Measurements from ENCODE around the gene DIAPH2. TPM values are rescaled to one million over a fixed set of nuclear protein-coding genes. Genes with fewer than 3 reads are reported as not detected.

The DIAPH2 gene
- total and polyA plus RNA-seq, 2 experiments from 2014 or later = 16.2 to 56.6 TPM

DNA sequence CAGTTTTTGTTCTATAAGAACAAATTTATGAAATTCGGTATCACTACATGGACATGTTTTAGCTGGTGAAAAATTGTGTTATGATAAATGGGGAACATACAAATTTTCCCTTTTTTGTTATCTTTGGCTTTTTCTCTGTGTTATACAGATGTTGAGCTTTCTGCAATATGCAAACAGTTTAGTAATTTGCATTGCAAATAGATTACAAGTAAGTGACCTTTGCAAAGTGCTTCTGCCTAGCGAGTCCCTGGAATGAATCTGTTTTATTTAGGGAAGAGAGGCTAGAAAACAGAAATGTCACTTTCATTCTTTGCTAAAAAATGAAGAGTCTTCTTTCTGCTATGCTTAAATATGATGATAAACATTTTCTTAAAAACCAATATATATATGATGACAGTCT, 660.1 kb downstream of the DIAPH2 start (continued):
- TF ChIP-seq, protein P1, sequence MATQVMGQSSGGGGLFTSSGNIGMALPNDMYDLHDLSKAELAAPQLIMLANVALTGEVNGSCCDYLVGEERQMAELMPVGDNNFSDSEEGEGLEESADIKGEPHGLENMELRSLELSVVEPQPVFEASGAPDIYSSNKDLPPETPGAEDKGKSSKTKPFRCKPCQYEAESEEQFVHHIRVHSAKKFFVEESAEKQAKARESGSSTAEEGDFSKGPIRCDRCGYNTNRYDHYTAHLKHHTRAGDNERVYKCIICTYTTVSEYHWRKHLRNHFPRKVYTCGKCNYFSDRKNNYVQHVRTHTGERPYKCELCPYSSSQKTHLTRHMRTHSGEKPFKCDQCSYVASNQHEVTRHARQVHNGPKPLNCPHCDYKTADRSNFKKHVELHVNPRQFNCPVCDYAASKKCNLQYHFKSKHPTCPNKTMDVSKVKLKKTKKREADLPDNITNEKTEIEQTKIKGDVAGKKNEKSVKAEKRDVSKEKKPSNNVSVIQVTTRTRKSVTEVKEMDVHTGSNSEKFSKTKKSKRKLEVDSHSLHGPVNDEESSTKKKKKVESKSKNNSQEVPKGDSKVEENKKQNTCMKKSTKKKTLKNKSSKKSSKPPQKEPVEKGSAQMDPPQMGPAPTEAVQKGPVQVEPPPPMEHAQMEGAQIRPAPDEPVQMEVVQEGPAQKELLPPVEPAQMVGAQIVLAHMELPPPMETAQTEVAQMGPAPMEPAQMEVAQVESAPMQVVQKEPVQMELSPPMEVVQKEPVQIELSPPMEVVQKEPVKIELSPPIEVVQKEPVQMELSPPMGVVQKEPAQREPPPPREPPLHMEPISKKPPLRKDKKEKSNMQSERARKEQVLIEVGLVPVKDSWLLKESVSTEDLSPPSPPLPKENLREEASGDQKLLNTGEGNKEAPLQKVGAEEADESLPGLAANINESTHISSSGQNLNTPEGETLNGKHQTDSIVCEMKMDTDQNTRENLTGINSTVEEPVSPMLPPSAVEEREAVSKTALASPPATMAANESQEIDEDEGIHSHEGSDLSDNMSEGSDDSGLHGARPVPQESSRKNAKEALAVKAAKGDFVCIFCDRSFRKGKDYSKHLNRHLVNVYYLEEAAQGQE (IDR thresholded peaks at IDR 0.05; ENCODE audit: unreplicated experiment) = no peak

DNA sequence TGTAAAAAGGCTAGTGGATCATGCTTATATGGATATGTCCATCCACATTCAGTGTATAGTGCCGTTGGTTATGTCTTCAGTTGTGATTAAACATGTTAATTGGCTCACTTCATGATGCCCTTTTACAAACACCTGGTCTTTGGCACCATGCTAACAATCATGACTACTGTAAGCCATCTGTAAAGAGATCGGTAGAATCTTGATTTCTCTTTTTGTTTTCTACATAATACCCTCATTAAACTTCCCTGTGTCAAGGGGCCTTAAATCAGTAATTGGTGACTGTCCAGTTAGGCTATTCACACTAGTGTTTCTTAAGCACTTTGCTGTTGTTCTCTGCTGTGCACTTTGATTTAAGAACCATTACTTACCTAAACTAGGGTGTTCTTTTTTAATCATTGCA, 674.3 kb downstream of the DIAPH2 start:
- Mint-ChIP-seq H3K9me3 (no peaks in the 10 kb centered on the region; the same call in 2 of the 3 replicates), H3K27ac (no peak overlapping the region), H3K27me3 (ENCODE audit: insufficient read depth, low read depth, poor library complexity) (no peaks in the 10 kb centered on the region), H3K36me3 (ENCODE audit: low read depth) (peaks cover 3% of the 10 kb centered on the region; the same call in 1 of the 3 replicates), H3K4me1 (peaks cover 10% of the 10 kb centered on the region; the same call in 2 of the 3 replicates), H3K4me3 (no peak overlapping the region)
- Histone ChIP-seq H3K27ac (ENCODE audit: low read depth) (no peak overlapping the region; the same call in 1 of the 2 replicates), H3K9me2 (ENCODE audit: insufficient read depth) (no peaks in the 10 kb centered on the region), H3K4me3 (no peak overlapping the region), H3F3A (replicated peaks; ENCODE audit: low read depth) (no peaks in the 10 kb centered on the region), H3K27me3 (ENCODE audit: insufficient read depth) (no peaks in the 10 kb centered on the region), H3K4me1 (ENCODE audit: insufficient read depth) (no peaks in the 10 kb centered on the region; the same call in 1 of the 2 replicates), H4K20me1 (replicated peaks; ENCODE audit: insufficient read depth) (no peaks in the 10 kb centered on the region), H2AFZ (no peak overlapping the region), H3K36me3 (ENCODE audit: insufficient read depth) (no peaks in the 10 kb centered on the region), H3K4me2 (no peak overlapping the region), H3K79me2 (replicated peaks; ENCODE audit: insufficient read depth) (peaks cover 11% of the 10 kb centered on the region; the same call in 1 of the 2 replicates)
- ATAC-seq = no peak
- TF ChIP-seq STAT1 (IDR thresholded peaks at IDR 0.05; ENCODE audit: unreplicated experiment) (no peak), POLR2AphosphoS5 (IDR thresholded peaks at IDR 0.05; ENCODE audit: low read depth) (no peak)
- TF ChIP-seq, protein P1 (IDR thresholded peaks at IDR 0.05; ENCODE audit: unreplicated experiment) = no peak
- TF ChIP-seq, protein P2, sequence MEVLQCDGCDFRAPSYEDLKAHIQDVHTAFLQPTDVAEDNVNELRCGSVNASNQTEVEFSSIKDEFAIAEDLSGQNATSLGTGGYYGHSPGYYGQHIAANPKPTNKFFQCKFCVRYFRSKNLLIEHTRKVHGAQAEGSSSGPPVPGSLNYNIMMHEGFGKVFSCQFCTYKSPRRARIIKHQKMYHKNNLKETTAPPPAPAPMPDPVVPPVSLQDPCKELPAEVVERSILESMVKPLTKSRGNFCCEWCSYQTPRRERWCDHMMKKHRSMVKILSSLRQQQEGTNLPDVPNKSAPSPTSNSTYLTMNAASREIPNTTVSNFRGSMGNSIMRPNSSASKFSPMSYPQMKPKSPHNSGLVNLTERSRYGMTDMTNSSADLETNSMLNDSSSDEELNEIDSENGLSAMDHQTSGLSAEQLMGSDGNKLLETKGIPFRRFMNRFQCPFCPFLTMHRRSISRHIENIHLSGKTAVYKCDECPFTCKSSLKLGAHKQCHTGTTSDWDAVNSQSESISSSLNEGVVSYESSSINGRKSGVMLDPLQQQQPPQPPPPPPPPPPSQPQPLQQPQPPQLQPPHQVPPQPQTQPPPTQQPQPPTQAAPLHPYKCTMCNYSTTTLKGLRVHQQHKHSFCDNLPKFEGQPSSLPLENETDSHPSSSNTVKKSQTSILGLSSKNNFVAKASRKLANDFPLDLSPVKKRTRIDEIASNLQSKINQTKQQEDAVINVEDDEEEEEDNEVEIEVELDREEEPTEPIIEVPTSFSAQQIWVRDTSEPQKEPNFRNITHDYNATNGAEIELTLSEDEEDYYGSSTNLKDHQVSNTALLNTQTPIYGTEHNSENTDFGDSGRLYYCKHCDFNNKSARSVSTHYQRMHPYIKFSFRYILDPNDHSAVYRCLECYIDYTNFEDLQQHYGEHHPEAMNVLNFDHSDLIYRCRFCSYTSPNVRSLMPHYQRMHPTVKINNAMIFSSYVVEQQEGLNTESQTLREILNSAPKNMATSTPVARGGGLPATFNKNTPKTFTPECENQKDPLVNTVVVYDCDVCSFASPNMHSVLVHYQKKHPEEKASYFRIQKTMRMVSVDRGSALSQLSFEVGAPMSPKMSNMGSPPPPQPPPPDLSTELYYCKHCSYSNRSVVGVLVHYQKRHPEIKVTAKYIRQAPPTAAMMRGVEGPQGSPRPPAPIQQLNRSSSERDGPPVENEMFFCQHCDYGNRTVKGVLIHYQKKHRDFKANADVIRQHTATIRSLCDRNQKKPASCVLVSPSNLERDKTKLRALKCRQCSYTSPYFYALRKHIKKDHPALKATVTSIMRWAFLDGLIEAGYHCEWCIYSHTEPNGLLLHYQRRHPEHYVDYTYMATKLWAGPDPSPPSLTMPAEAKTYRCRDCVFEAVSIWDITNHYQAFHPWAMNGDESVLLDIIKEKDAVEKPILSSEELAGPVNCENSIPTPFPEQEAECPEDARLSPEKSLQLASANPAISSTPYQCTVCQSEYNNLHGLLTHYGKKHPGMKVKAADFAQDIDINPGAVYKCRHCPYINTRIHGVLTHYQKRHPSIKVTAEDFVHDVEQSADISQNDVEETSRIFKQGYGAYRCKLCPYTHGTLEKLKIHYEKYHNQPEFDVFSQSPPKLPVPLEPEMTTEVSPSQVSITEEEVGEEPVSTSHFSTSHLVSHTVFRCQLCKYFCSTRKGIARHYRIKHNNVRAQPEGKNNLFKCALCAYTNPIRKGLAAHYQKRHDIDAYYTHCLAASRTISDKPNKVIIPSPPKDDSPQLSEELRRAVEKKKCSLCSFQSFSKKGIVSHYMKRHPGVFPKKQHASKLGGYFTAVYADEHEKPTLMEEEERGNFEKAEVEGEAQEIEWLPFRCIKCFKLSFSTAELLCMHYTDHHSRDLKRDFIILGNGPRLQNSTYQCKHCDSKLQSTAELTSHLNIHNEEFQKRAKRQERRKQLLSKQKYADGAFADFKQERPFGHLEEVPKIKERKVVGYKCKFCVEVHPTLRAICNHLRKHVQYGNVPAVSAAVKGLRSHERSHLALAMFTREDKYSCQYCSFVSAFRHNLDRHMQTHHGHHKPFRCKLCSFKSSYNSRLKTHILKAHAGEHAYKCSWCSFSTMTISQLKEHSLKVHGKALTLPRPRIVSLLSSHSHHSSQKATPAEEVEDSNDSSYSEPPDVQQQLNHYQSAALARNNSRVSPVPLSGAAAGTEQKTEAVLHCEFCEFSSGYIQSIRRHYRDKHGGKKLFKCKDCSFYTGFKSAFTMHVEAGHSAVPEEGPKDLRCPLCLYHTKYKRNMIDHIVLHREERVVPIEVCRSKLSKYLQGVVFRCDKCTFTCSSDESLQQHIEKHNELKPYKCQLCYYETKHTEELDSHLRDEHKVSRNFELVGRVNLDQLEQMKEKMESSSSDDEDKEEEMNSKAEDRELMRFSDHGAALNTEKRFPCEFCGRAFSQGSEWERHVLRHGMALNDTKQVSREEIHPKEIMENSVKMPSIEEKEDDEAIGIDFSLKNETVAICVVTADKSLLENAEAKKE (CRISPR knock-in tag; IDR thresholded peaks at IDR 0.05) = no peak
- TF ChIP-seq, protein P3, sequence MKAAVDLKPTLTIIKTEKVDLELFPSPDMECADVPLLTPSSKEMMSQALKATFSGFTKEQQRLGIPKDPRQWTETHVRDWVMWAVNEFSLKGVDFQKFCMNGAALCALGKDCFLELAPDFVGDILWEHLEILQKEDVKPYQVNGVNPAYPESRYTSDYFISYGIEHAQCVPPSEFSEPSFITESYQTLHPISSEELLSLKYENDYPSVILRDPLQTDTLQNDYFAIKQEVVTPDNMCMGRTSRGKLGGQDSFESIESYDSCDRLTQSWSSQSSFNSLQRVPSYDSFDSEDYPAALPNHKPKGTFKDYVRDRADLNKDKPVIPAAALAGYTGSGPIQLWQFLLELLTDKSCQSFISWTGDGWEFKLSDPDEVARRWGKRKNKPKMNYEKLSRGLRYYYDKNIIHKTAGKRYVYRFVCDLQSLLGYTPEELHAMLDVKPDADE (IDR thresholded peaks at IDR 0.05) = no peak
- TF ChIP-seq, protein P4, sequence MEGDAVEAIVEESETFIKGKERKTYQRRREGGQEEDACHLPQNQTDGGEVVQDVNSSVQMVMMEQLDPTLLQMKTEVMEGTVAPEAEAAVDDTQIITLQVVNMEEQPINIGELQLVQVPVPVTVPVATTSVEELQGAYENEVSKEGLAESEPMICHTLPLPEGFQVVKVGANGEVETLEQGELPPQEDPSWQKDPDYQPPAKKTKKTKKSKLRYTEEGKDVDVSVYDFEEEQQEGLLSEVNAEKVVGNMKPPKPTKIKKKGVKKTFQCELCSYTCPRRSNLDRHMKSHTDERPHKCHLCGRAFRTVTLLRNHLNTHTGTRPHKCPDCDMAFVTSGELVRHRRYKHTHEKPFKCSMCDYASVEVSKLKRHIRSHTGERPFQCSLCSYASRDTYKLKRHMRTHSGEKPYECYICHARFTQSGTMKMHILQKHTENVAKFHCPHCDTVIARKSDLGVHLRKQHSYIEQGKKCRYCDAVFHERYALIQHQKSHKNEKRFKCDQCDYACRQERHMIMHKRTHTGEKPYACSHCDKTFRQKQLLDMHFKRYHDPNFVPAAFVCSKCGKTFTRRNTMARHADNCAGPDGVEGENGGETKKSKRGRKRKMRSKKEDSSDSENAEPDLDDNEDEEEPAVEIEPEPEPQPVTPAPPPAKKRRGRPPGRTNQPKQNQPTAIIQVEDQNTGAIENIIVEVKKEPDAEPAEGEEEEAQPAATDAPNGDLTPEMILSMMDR (conservative IDR thresholded peaks at IDR 0.05; ENCODE audit: low read depth in 2 of 2) = no peak
- DNase-seq (ENCODE audit: low spot score) = no peak

Data from GM23338 (cell line).